ENCODE results near the gene MYO1B.

MYO1B gene

GRCh38 chr2:191303140-191304005 lies 58.2 kb downstream of the MYO1B start:
- DNase-seq (ENCODE audit: low spot score) = no peak
- TF ChIP-seq CTCF (IDR thresholded peaks at IDR 0.05; ENCODE audit: extremely low read depth, missing control alignments) = no peak

- DNase-seq (ENCODE audit: low spot score) = no peak
- no peak for TF ChIP-seq CTCF (IDR thresholded peaks at IDR 0.05; ENCODE audit: extremely low read depth, missing control alignments)
Observed at GRCh38 chr2:191304939-191305875, 60.0 kb downstream of the MYO1B start.

- no peak for TF ChIP-seq CTCF (IDR thresholded peaks at IDR 0.05; ENCODE audit: extremely low read depth, missing control alignments)
Observed at GRCh38 chr2:191308026-191308425, 62.8 kb downstream of the MYO1B start.

DNA sequence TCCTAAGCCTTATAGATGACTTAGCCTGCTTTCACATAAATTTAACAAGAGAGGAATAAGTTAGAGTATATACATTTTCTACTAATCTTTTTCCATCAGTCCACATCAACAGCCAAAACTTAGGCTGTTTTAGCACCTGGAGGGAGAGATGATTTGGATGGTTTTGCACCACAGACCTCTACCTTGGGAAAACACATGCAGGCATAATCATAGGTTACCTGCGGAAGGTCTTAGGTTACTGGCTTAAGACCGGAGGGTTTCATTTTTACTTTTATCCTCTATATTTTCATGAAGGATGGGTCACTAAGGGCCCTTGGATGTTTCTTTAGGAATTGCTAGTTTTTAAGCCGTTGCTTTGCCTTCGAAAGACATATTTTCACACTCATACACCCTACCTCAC lies 66.0 kb downstream of the MYO1B start:
- DNase-seq (ENCODE audit: low spot score) = no peak
- TF ChIP-seq CTCF (IDR thresholded peaks at IDR 0.05; ENCODE audit: extremely low read depth, missing control alignments) = no peak

More at GRCh38 chr2:191308026-191308425, 62.8 kb downstream of the MYO1B start:
- DNase-seq (ENCODE audit: low spot score) = no peak

GRCh38 chr2:191311627-191312026 lies 66.4 kb downstream of the MYO1B start:
- DNase-seq (ENCODE audit: low spot score) = no peak
- no peak for TF ChIP-seq CTCF (IDR thresholded peaks at IDR 0.05; ENCODE audit: extremely low read depth, missing control alignments)

DNA sequence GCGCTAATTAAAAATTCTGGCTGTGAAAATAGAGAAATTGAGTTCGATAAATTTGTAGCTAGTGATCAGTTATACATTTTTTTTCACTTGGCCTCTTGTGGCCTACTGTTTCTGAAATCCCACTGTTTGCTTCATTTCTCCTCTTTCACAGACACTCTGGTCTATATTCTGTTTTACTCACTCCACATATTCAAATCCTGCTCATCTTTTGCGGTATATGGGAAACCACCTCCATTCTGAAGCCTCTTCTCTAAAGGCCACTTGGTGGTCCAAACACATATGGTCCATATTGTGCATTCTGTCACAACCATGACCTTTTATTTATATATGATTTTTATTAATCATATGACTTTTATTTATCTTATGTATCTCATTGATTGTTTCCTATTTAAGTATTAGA lies 67.0 kb downstream of the MYO1B start:
- no peak for DNase-seq (ENCODE audit: low spot score)

More for the DNA sequence above, 67.0 kb downstream of the MYO1B start:
- TF ChIP-seq CTCF (IDR thresholded peaks at IDR 0.05; ENCODE audit: extremely low read depth, missing control alignments) = no peak
